A549 (cell line): ENCODE measurements around the gene RNU6-7.

Source experiments
- BCL3 ChIP-seq: fragments of >200 bp; sonication (Bioruptor Twin); formaldehyde crosslinking; IDR thresholded peaks from 3 replicates; pipeline ENCODE4 v1.6.1; 2016
- CHD2 ChIP-seq: fragments of 150-350 bp; IDR thresholded peaks from 2 replicates; pipeline ENCODE4 v1.6.1; 2014; ENCODE audit warnings: low read length; ENCODE audit not compliant: partially characterized antibody
- CTCF ChIP-seq: fragments of >200 bp; sonication (Bioruptor Twin); formaldehyde crosslinking; IDR thresholded peaks from 3 replicates; pipeline ENCODE4 v1.5.1; 2016
- ELK1 ChIP-seq: fragments of 150-350 bp; IDR thresholded peaks from 2 replicates; pipeline ENCODE4 v1.6.1; 2014; ENCODE audit warnings: low read depth, mild to moderate bottlenecking, low read length
- GATA3 ChIP-seq: IDR thresholded peaks from 2 replicates; pipeline ENCODE4 v1.6.1; 2012; ENCODE audit warnings: borderline replicate concordance
- HOXA7 ChIP-seq: fragments of 250-450 bp; sonication (Bioruptor Pico); IDR thresholded peaks from 2 replicates; pipeline ENCODE4 v1.5.0; 2020; ENCODE audit warnings: mild to moderate bottlenecking, moderate library complexity
- HOXB13 ChIP-seq: fragments of 250-450 bp; sonication (Bioruptor Pico); IDR thresholded peaks from 2 replicates; pipeline ENCODE4 v1.5.0; 2020; ENCODE audit warnings: low read depth, mild to moderate bottlenecking, moderate library complexity
- JUN ChIP-seq, 2 experiments: fragments of >200 bp; sonication (Bioruptor Twin); formaldehyde crosslinking; IDR thresholded peaks; 2 replicates in 1 of 2; 3 replicates in 1 of 2; pipeline ENCODE4 v1.6.1; 2016 to 2017
- MAX ChIP-seq: IDR thresholded peaks from 2 replicates; pipeline ENCODE4 v1.6.1; 2012
- MAZ ChIP-seq: fragments of 150-350 bp; IDR thresholded peaks from 2 replicates; pipeline ENCODE4 v1.6.1; 2014; ENCODE audit warnings: antibody characterized with exemption, low read depth, low read length, borderline replicate concordance
- MYC ChIP-seq: IDR thresholded peaks from 2 replicates; pipeline ENCODE4 v1.6.1; 2012; ENCODE audit warnings: mild to moderate bottlenecking, inconsistent platforms, low read length, improper control_type of control experiment, borderline replicate concordance
- POLR2A ChIP-seq: IDR thresholded peaks from 2 replicates; pipeline ENCODE4 v1.6.1; 2012; ENCODE audit warnings: mild to moderate bottlenecking, low read length

- TF ChIP-seq CTCF (no peak), HOXA7 (CRISPR knock-in tag) (no peak), CHD2 (no peak), POLR2A (peak; percentile 39), BCL3 (no peak), MAX (peak; percentile 37; the same call in 1 of the 2 replicates), MYC (no peak), MAZ (no peak), ELK1 (no peak), JUN (IDR thresholded peaks at IDR 0.05) (peak in 1 of 2 experiments; percentile 48; a peak in 1 of 5 replicates), HOXB13 (CRISPR knock-in tag) (no peak), GATA3 (no peak)
Observed at GRCh38 chr14:32201193-32201815, 541 bp upstream of the RNU6-7 start.
